PC-3 (cell line): Measurements from ENCODE around the gene EID3. TPM values are rescaled to one million over a fixed set of nuclear protein-coding genes. Genes with fewer than 3 reads are reported as not detected.
"Not testable (repeated sequence)": the region's sequence is repeated elsewhere in the genome, so short reads cannot be mapped to it uniquely, and the experiment has no call there.

Source experiments
- ATAC-seq: fragments of 200-7000 bp; cut with Tn5 transposase; 2 replicates; pipeline ENCODE4 v1.9.1; 2020; ENCODE audit warnings: mild to moderate bottlenecking, moderate library complexity
- BruUV-seq: library from RNA; stranded (reverse); fragments of 400-500 nt; replicated peaks from 2 replicates; lab custom pipeline; 2021; lab: Mats Ljungman, UMichigan
- CTCF ChIA-PET: fragments of 300-600 bp; sonication (Branson Sonifier 250); formaldehyde crosslinking; loops from one replicate; lab custom pipeline; 2022; ENCODE audit warnings: antibody characterized with exemption; lab: Charles Lee
- POLR2A ChIA-PET: fragments of 300-600 bp; sonication (Branson Sonifier 250); formaldehyde crosslinking; loops from one replicate; lab custom pipeline; 2022; ENCODE audit warnings: antibody characterized with exemption; ENCODE audit not compliant: unreplicated experiment; lab: Charles Lee
- DNase-seq: peaks from one replicate; pipeline ENCODE4 v3.0.0-alpha.2; 2015
- H2AFZ ChIP-seq: fragments of 300-600 bp; sonication (generic); 2 replicates; pipeline ENCODE4 v1.6.0; 2016; ENCODE audit warnings: antibody characterized with exemption, low read length
- H3F3A ChIP-seq: fragments of 300-600 bp; sonication (generic); one replicate; pipeline ENCODE4 v1.6.0; 2017; ENCODE audit warnings: antibody characterized with exemption, low read length, control low read depth, mild to moderate bottlenecking; ENCODE audit not compliant: unreplicated experiment
- H3K27ac ChIP-seq: fragments of 300-600 bp; sonication (generic); 2 replicates; pipeline ENCODE4 v1.5.1; 2016; ENCODE audit warnings: mild to moderate bottlenecking, low read length
- H3K27me3 ChIP-seq: fragments of 300-600 bp; sonication (generic); 2 replicates; pipeline ENCODE4 v1.6.1; 2016; ENCODE audit warnings: low read length, mixed read lengths
- H3K36me3 ChIP-seq: fragments of 300-600 bp; sonication (generic); 2 replicates; pipeline ENCODE4 v1.6.1; 2016; ENCODE audit warnings: low read depth, mixed run types, low read length, mixed read lengths
- H3K4me1 ChIP-seq: fragments of 300-600 bp; sonication (generic); 2 replicates; pipeline ENCODE4 v1.5.1; 2016; ENCODE audit warnings: low read length; ENCODE audit not compliant: insufficient read depth
- H3K4me2 ChIP-seq: fragments of 300-600 bp; sonication (generic); 2 replicates; pipeline ENCODE4 v1.6.0; 2016; ENCODE audit warnings: low read length
- H3K4me3 ChIP-seq: fragments of 300-600 bp; sonication (generic); 2 replicates; pipeline ENCODE4 v1.5.1; 2016; ENCODE audit warnings: mild to moderate bottlenecking, low read length, mixed read lengths
- H3K79me2 ChIP-seq: fragments of 300-600 bp; sonication (generic); 2 replicates; pipeline ENCODE4 v1.6.1; 2017; ENCODE audit warnings: low read length, mixed read lengths
- H3K9ac ChIP-seq: fragments of 300-600 bp; sonication (generic); 2 replicates; pipeline ENCODE4 v1.6.0; 2016; ENCODE audit warnings: mild to moderate bottlenecking, low read length
- H3K9me2 ChIP-seq: fragments of 300-600 bp; sonication (generic); replicated peaks from 2 replicates; pipeline ENCODE4 v1.6.1; 2016; ENCODE audit warnings: mixed run types, low read length, mixed read lengths
- H3K9me3 ChIP-seq: fragments of 300-600 bp; sonication (generic); 2 replicates; pipeline ENCODE4 v1.6.1; 2016; ENCODE audit warnings: low read length, mixed read lengths
- H4K20me1 ChIP-seq: fragments of 300-600 bp; sonication (generic); 2 replicates; pipeline ENCODE4 v1.6.1; 2016; ENCODE audit warnings: low read length, mixed read lengths
- CTCF ChIP-seq: fragments of 300-600 bp; sonication (generic); conservative IDR thresholded peaks from 2 replicates; pipeline ENCODE4 v1.5.1; 2017; ENCODE audit warnings: antibody characterized with exemption, low read depth, mild to moderate bottlenecking, low read length
- EZH2 ChIP-seq: fragments of 300-600 bp; sonication (generic); IDR thresholded peaks from one replicate; pipeline ENCODE4 v1.6.1; 2017; ENCODE audit warnings: antibody characterized with exemption, mild to moderate bottlenecking, low read length; ENCODE audit not compliant: unreplicated experiment
- EZH2phosphoT487 ChIP-seq: fragments of 300-600 bp; sonication (generic); IDR thresholded peaks from 2 replicates; pipeline ENCODE4 v1.6.1; 2018; ENCODE audit warnings: mild to moderate bottlenecking, antibody characterized with exemption, low read length, borderline replicate concordance
- intact Hi-C: fragments of 100-400 bp; cut with micrococcal nuclease; formaldehyde crosslinking; loops from 2 replicates; pipeline ENCODE4 v1.9.0; 2023
- total RNA-seq: library from RNA; depleted of rRNA; stranded (reverse); fragments of >200 nt; gene quantifications from 2 replicates; pipeline ENCODE4 v1.2.3, GENCODE V29; 2014

EID3 gene
- total RNA-seq, 1 experiment from 2014 or later: 9.8 TPM

GRCh38 chr12:104263580-104264358 is 39.8 kb upstream of the EID3 start:
- Histone ChIP-seq H3K9me2 (no peaks in the 10 kb centered on the region), H2AFZ (peak overlapping the region; percentile 36), H3K9me3 (no peaks in the 10 kb centered on the region), H3K4me2 (peak overlapping the region; percentile 56), H3K4me3 (no peak overlapping the region), H4K20me1 (no peaks in the 10 kb centered on the region), H3K36me3 (no peaks in the 10 kb centered on the region), H3K27ac (peak overlapping the region; percentile 49), H3F3A (no peaks in the 10 kb centered on the region), H3K27me3 (no peaks in the 10 kb centered on the region), H3K4me1 (peaks cover 22% of the 10 kb centered on the region), H3K9ac (peak overlapping the region; percentile 21), H3K79me2 (no peaks in the 10 kb centered on the region)
- TSS peak; percentile 29 for BruUV-seq
- ATAC-seq: peak; percentile 72
- DNase-seq: peak; percentile 61
- CTCF ChIA-PET: no interaction called here
- intact Hi-C loops: no loop called here
- POLR2A ChIA-PET: interaction anchor here (0.5 to 0.7 kb wide), 3 partner anchors 17 to 700 kb away, joined by 3 read pairs; no protein-coding TSS in a partner anchor
- no peak for TF ChIP-seq CTCF
- no peak for TF ChIP-seq EZH2
- no peak for TF ChIP-seq EZH2phosphoT487

- H3K9ac ChIP-seq, H3K4me2 ChIP-seq, H3K79me2 ChIP-seq, H3K27me3 ChIP-seq, H3K9me2 ChIP-seq, H3K9me3 ChIP-seq, H3K36me3 ChIP-seq, H3F3A ChIP-seq, H2AFZ ChIP-seq, H3K4me3 ChIP-seq, H4K20me1 ChIP-seq, POLR2A ChIA-PET, ATAC-seq, intact Hi-C loops, DNase-seq, CTCF ChIA-PET, H3K27ac ChIP-seq: not testable (repeated sequence)
- BruUV-seq: TSS peak; percentile 60
- peaks cover 22% of the 10 kb centered on the region for H3K4me1 ChIP-seq
These were observed 38.1 kb upstream of the EID3 start for GRCh38 chr12:104265436-104265835.

GRCh38 chr12:104272938-104273337 is 30.6 kb upstream of the EID3 start:
- no TSS peak for BruUV-seq
- Histone ChIP-seq H3K9me2 (no peaks in the 10 kb centered on the region), H3K27ac (peak overlapping the region; percentile 97), H3F3A (peaks cover 11% of the 10 kb centered on the region), H3K9me3 (no peaks in the 10 kb centered on the region), H3K4me1 (peaks cover 43% of the 10 kb centered on the region), H3K27me3 (no peaks in the 10 kb centered on the region), H3K79me2 (no peaks in the 10 kb centered on the region), H3K4me2 (no peak overlapping the region), H4K20me1 (no peaks in the 10 kb centered on the region), H3K4me3 (no peak overlapping the region), H2AFZ (no peak overlapping the region), H3K36me3 (no peaks in the 10 kb centered on the region), H3K9ac (peak overlapping the region; percentile 78)
- intact Hi-C loops: no loop called here
- ChIA-PET CTCF (no interaction called here), POLR2A (no interaction called here)
- no peak for TF ChIP-seq EZH2phosphoT487
- no peak for TF ChIP-seq EZH2
- no peak for TF ChIP-seq CTCF
- ATAC-seq (no peak), DNase-seq (no peak)
